Measurements from ENCODE around the gene ZCCHC2. TPM values are rescaled to one million over a fixed set of nuclear protein-coding genes. Genes with fewer than 3 reads are reported as not detected.

Gene ZCCHC2
- total RNA-seq, 4 donors from 2014 or later: 35.6 to 54.5 (median 37.2) TPM

DNA sequence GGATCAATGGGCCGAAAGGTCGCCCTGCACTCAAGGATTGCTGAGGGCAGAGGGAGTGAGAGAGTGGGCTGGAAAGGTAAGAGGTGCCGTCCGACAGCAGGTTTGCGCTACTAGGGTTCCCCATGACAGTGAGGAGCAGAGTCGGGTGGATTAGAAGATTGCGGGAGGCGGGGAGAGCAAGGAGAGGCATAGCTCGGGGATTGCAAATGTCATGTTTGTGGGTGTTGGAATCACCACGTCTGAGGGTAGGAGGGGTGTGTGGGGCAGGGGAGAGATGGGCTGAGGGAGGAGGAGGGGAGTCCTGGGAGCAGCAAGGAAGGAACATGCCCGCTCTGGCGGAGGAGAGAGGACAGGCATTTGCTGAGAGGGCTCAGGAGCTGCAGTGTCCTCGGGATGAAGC lies 81.2 kb downstream of the ZCCHC2 start:
- H3K36me3 ChIP-seq: no peaks in the 10 kb centered on the region
- no peak for DNase-seq

DNA sequence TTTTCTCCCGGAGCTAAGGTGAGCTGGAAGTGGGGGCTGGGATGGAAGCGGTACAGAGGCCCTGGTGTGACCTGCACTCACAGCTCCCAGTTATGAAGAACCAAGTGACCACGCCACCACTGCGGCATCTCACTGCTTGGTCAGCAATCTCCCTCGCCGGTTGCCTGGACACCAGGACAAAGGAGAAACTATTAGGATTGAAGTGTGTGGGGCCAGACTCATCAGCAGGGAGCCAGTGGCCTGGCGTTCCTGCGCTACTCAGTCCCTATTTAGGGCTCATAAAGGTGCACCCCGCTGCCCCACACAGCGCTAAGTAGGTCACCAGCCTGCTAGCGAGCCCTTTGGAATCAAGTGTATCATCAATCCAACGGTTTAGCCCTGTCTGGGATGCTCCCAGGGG lies 82.9 kb downstream of the ZCCHC2 start:
- H3K36me3 ChIP-seq: no peaks in the 10 kb centered on the region

More for the DNA sequence above, 81.2 kb downstream of the ZCCHC2 start:
- Histone ChIP-seq H3K27ac (no peak overlapping the region), H3K4me3 (no peak overlapping the region), H3K4me1 (no peaks in the 10 kb centered on the region), H3K9me3 (no peaks in the 10 kb centered on the region), H3K27me3 (no peaks in the 10 kb centered on the region)
- TF ChIP-seq CTCF (IDR thresholded peaks at IDR 0.05): no peak
- no peak for TF ChIP-seq POLR2A (IDR thresholded peaks at IDR 0.05)

GRCh38 chr18:62606106-62606505 lies 83.3 kb downstream of the ZCCHC2 start:
- Histone ChIP-seq H3K36me3 (no peaks in the 10 kb centered on the region), H3K27me3 (no peaks in the 10 kb centered on the region), H3K27ac (no peak overlapping the region), H3K4me1 (no peaks in the 10 kb centered on the region), H3K4me3 (no peak overlapping the region), H3K9me3 (no peaks in the 10 kb centered on the region)
- DNase-seq: no peak
- no peak for TF ChIP-seq CTCF (IDR thresholded peaks at IDR 0.05)
- TF ChIP-seq POLR2A (IDR thresholded peaks at IDR 0.05): no peak

More for the DNA sequence above, 82.9 kb downstream of the ZCCHC2 start:
- H3K4me3 ChIP-seq: no peak overlapping the region
- no peak for DNase-seq
- no peak overlapping the region for H3K27ac ChIP-seq
- no peaks in the 10 kb centered on the region for H3K27me3 ChIP-seq
- no peaks in the 10 kb centered on the region for H3K4me1 ChIP-seq
- H3K9me3 ChIP-seq: no peaks in the 10 kb centered on the region
- no peak for TF ChIP-seq CTCF (IDR thresholded peaks at IDR 0.05)
- TF ChIP-seq POLR2A (IDR thresholded peaks at IDR 0.05): no peak

GRCh38 chr18:62607302-62607701 lies 84.5 kb downstream of the ZCCHC2 start:
- Histone ChIP-seq H3K4me3 (no peak overlapping the region), H3K27me3 (no peaks in the 10 kb centered on the region), H3K36me3 (no peaks in the 10 kb centered on the region), H3K27ac (no peak overlapping the region), H3K4me1 (no peaks in the 10 kb centered on the region), H3K9me3 (no peaks in the 10 kb centered on the region)
- TF ChIP-seq CTCF (IDR thresholded peaks at IDR 0.05) (no peak), POLR2A (IDR thresholded peaks at IDR 0.05) (no peak)
- DNase-seq: no peak

DNA sequence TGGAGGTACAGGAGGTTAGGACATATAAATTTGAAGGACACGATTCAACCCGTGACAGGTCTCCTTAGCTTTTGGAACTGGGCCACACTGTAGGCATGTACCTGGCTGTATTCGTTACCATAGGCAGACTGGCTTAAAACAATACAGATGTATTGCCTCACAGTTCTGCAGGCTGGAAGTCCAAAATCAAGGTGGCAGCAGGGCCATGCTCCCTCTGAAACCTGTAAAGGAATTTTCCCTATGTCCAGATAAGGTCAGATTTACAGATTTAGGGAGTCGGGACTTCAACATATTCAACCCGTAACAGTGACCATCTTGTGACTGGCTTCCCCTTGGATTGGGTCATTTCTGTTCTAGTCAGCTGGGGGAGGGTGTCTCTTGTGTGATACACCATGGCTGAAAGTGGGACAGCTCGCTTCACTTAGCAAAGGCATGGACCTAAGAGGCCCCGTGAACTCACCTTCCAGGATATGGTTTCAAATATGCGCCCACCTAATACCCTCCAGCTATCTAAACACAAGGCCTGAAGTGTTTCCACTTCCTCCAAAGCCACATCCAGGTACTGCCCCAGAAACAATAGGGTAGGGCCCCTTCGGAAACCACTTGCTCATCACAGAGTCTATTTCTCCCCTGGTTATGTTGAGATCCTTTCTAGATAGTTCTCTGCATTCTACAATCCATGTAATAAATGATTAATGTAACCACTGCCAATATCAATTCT lies 85.0 kb downstream of the ZCCHC2 start:
- TF ChIP-seq CTCF (IDR thresholded peaks at IDR 0.05) (no peak), POLR2A (IDR thresholded peaks at IDR 0.05) (no peak)
- Histone ChIP-seq H3K27me3 (no peaks in the 10 kb centered on the region), H3K27ac (no peak overlapping the region), H3K36me3 (no peaks in the 10 kb centered on the region), H3K9me3 (no peaks in the 10 kb centered on the region), H3K4me3 (no peak overlapping the region), H3K4me1 (no peaks in the 10 kb centered on the region)
- no peak for DNase-seq

Measured in Peyer's patch (tissue), 4 donors.